H1 (cell line): Measurements from ENCODE around the gene SEMA4C. TPM values are rescaled to one million over a fixed set of nuclear protein-coding genes. Genes with fewer than 3 reads are reported as not detected.

ENCODE experiments used
- CTCF ChIA-PET: fragments of 300-600 bp; sonication (Branson Sonifier 250); formaldehyde crosslinking; loops from one replicate; lab custom pipeline; 2021; ENCODE audit not compliant: partially characterized antibody; lab: Charles Lee
- POLR2A ChIA-PET: fragments of 300-600 bp; sonication (Branson Sonifier 250); formaldehyde crosslinking; loops from one replicate; lab custom pipeline; 2021; ENCODE audit warnings: inconsistent platforms; ENCODE audit not compliant: partially characterized antibody; lab: Charles Lee
- DNase-seq, 2 experiments: peaks; one replicate each; pipeline versions ENCODE4 v3.0.0 to v3.0.0-alpha.2; 2010 to 2022; ENCODE audit warnings: low spot score in 2 of 2, low read depth in 1 of 2, mixed read lengths in 1 of 2
- FAIRE-seq: peaks from 2 replicates; lab custom pipeline; 2011; peaks lifted over from hg19 to GRCh38; lab: Jason Lieb, UNC
- H2AFZ ChIP-seq: 2 replicates; pipeline ENCODE4 v1.8.1; 2012; ENCODE audit warnings: low read length, inconsistent platforms
- H2AK5ac ChIP-seq: 2 replicates; pipeline ENCODE4 v1.6.1; 2013; ENCODE audit warnings: low read depth, low read length
- H2BK120ac ChIP-seq: replicated peaks from 2 replicates; pipeline ENCODE3; 2013; ENCODE audit warnings: low read depth, low read length, inconsistent platforms
- H2BK12ac ChIP-seq: 2 replicates; pipeline ENCODE4 v1.6.1; 2013; ENCODE audit warnings: low read depth, low read length
- H2BK15ac ChIP-seq: 2 replicates; pipeline ENCODE4 v1.6.1; 2013; ENCODE audit warnings: low read length
- H2BK20ac ChIP-seq: 2 replicates; pipeline ENCODE4 v1.6.1; 2013; ENCODE audit warnings: low read length
- H2BK5ac ChIP-seq: 2 replicates; pipeline ENCODE4 v1.6.1; 2013; ENCODE audit warnings: low read depth, low read length
- H3K14ac ChIP-seq: 2 replicates; pipeline ENCODE4 v1.6.1; 2013; ENCODE audit warnings: inconsistent platforms; ENCODE audit not compliant: insufficient read length
- H3K18ac ChIP-seq: 2 replicates; pipeline ENCODE4 v1.6.1; 2013; ENCODE audit warnings: low read length; ENCODE audit errors: extremely low read depth
- H3K23ac ChIP-seq: 2 replicates; pipeline ENCODE4 v1.6.1; 2013; ENCODE audit warnings: inconsistent platforms; ENCODE audit not compliant: insufficient read length
- H3K23me2 ChIP-seq: 2 replicates; pipeline ENCODE4 v1.6.1; 2013; ENCODE audit warnings: low read depth, low read length
- H3K27ac ChIP-seq: 2 replicates; pipeline ENCODE4 v1.6.1; 2011; ENCODE audit warnings: low read depth, low read length, inconsistent platforms
- H3K27me3 ChIP-seq, 4 experiments: replicated peaks in 1 of 4; 1 replicate in 1 of 4; 2 replicates in 3 of 4; pipeline versions ENCODE4 v1.6.1 to v1.8.1; 2011 to 2013; ENCODE audit warnings: low read length in 3 of 4, mild to moderate bottlenecking in 3 of 4, inconsistent platforms in 2 of 4, mixed read lengths in 2 of 4, moderate library complexity in 1 of 4; ENCODE audit not compliant: control insufficient read depth in 3 of 4, insufficient read depth in 3 of 4; ENCODE audit errors: extremely low read depth in 1 of 4
- H3K36me3 ChIP-seq, 4 experiments: 2 replicates each; pipeline versions ENCODE4 v1.6.1 to v1.8.1; 2011 to 2013; ENCODE audit warnings: mild to moderate bottlenecking in 4 of 4, low read length in 3 of 4, moderate library complexity in 2 of 4, control low read depth in 1 of 4, inconsistent platforms in 1 of 4; ENCODE audit not compliant: insufficient read depth in 4 of 4, control insufficient read depth in 2 of 4
- H3K4ac ChIP-seq: replicated peaks from 2 replicates; pipeline ENCODE3; 2013; ENCODE audit warnings: low read length, low read depth, mixed read lengths, inconsistent platforms; ENCODE audit not compliant: insufficient read length
- H3K4me1 ChIP-seq, 4 experiments: replicated peaks in 1 of 4; 1 replicate in 1 of 4; 2 replicates in 3 of 4; pipeline versions ENCODE4 v1.6.1 to v1.8.1; 2011 to 2013; ENCODE audit warnings: low read length in 3 of 4, inconsistent platforms in 2 of 4, mixed read lengths in 1 of 4; ENCODE audit not compliant: insufficient read depth in 4 of 4, control insufficient read depth in 3 of 4
- H3K4me2 ChIP-seq, 2 experiments: 2 replicates each; pipeline versions ENCODE4 v1.6.1 to v1.8.1; 2011 to 2013; ENCODE audit warnings: low read depth in 2 of 2, low read length in 2 of 2, control low read depth in 1 of 2, inconsistent platforms in 1 of 2, mild to moderate bottlenecking in 1 of 2; ENCODE audit not compliant: insufficient read depth in 1 of 2
- H3K4me3 ChIP-seq, 4 experiments: fragments of 200-600, 300-600 bp in 1 of 4; sonication (generic), shearing (Covaris generic), sonication (Bioruptor Twin) in 1 of 4; 2 replicates each; pipeline versions ENCODE4 v1.5.1 to v1.8.1; 2011 to 2016; ENCODE audit warnings: low read length in 4 of 4, low read depth in 3 of 4, control low read depth in 2 of 4, inconsistent platforms in 2 of 4, mild to moderate bottlenecking in 2 of 4, mixed read lengths in 1 of 4, moderate library complexity in 1 of 4; ENCODE audit not compliant: insufficient read depth in 2 of 4; ENCODE audit errors: extremely low read depth in 1 of 4
- H3K56ac ChIP-seq: replicated peaks from 2 replicates; pipeline ENCODE3; 2013; ENCODE audit warnings: low read depth, mild to moderate bottlenecking, mixed read lengths, low read length, inconsistent platforms; ENCODE audit not compliant: insufficient read length
- H3K79me1 ChIP-seq: 2 replicates; pipeline ENCODE4 v1.6.1; 2013; ENCODE audit warnings: low read depth, low read length, control low read depth
- H3K79me2 ChIP-seq, 2 experiments: 2 replicates each; pipeline versions ENCODE4 v1.6.1 to v1.8.1; 2012 to 2013; ENCODE audit warnings: low read length in 2 of 2, mild to moderate bottlenecking in 2 of 2, inconsistent platforms in 1 of 2; ENCODE audit not compliant: insufficient read depth in 2 of 2, control insufficient read depth in 1 of 2
- H3K9ac ChIP-seq, 4 experiments: replicated peaks in 1 of 4; 1 replicate in 1 of 4; 2 replicates in 3 of 4; pipeline versions ENCODE4 v1.6.1 to v1.8.1; 2011 to 2013; ENCODE audit warnings: low read depth in 3 of 4, low read length in 3 of 4, control low read depth in 2 of 4, mild to moderate bottlenecking in 2 of 4, moderate library complexity in 2 of 4, inconsistent platforms in 1 of 4; ENCODE audit errors: extremely low read depth in 1 of 4
- H3K9me3 ChIP-seq, 2 experiments: 2 replicates each; pipeline versions ENCODE4 v1.6.1 to v1.8.1; 2012 to 2013; ENCODE audit warnings: mild to moderate bottlenecking in 2 of 2, moderate library complexity in 2 of 2, control low read depth in 1 of 2, inconsistent platforms in 1 of 2, low read depth in 1 of 2, low read length in 1 of 2, mixed read lengths in 1 of 2; ENCODE audit not compliant: insufficient read depth in 2 of 2
- H4K20me1 ChIP-seq, 2 experiments: replicated peaks in 1 of 2; 2 replicates each; pipeline versions ENCODE3 to v1.8.1; 2011 to 2013; ENCODE audit warnings: inconsistent platforms in 2 of 2, low read length in 2 of 2, mild to moderate bottlenecking in 1 of 2; ENCODE audit not compliant: insufficient read depth in 2 of 2, control insufficient read depth in 1 of 2
- H4K5ac ChIP-seq: 2 replicates; pipeline ENCODE4 v1.6.1; 2013; ENCODE audit warnings: low read length, low read depth, mixed read lengths, inconsistent platforms; ENCODE audit not compliant: insufficient read length
- H4K8ac ChIP-seq: 2 replicates; pipeline ENCODE4 v1.8.0; 2013; ENCODE audit warnings: mild to moderate bottlenecking, moderate library complexity, low read length, inconsistent platforms; ENCODE audit not compliant: insufficient read depth; ENCODE audit errors: extremely low read depth
- H4K91ac ChIP-seq: replicated peaks from 2 replicates; pipeline ENCODE3; 2013; ENCODE audit warnings: low read length, mixed read lengths, inconsistent platforms; ENCODE audit not compliant: insufficient read length
- CEBPB ChIP-seq: IDR thresholded peaks from 2 replicates; pipeline ENCODE4 v1.6.1; 2012; ENCODE audit warnings: low read depth, low read length
- CREB1 ChIP-seq: IDR thresholded peaks from 2 replicates; pipeline ENCODE4 v1.6.1; 2012; ENCODE audit warnings: inconsistent platforms
- CTBP2 ChIP-seq: IDR thresholded peaks from 2 replicates; pipeline ENCODE4 v1.7.0; 2011; ENCODE audit warnings: borderline replicate concordance, mild to moderate bottlenecking, moderate library complexity, mixed read lengths, low read length; ENCODE audit not compliant: insufficient read depth, insufficient read length
- KDM5A ChIP-seq: fragments of 200-600 bp; IDR thresholded peaks from 2 replicates; pipeline ENCODE4 v1.7.1; 2012; ENCODE audit warnings: mild to moderate bottlenecking, low read length, inconsistent platforms, mixed read lengths
- NANOG ChIP-seq: IDR thresholded peaks from 2 replicates; pipeline ENCODE4 v1.6.1; 2011; ENCODE audit warnings: low read length, low read depth, mild to moderate bottlenecking, inconsistent platforms; ENCODE audit not compliant: insufficient read depth, poor library complexity, severe bottlenecking
- NRF1 ChIP-seq: IDR thresholded peaks from 2 replicates; pipeline ENCODE4 v1.6.1; 2011; ENCODE audit warnings: mild to moderate bottlenecking, low read depth, low read length, improper control_type of control experiment
- PHF8 ChIP-seq: fragments of 200-600 bp; sonication (generic); conservative IDR thresholded peaks from 2 replicates; pipeline ENCODE4 v1.7.1; 2012; ENCODE audit warnings: low read depth, mild to moderate bottlenecking, inconsistent platforms, low read length, moderate library complexity
- RFX5 ChIP-seq: IDR thresholded peaks from 2 replicates; pipeline ENCODE4 v1.6.1; 2011; ENCODE audit warnings: low read depth, low read length, improper control_type of control experiment, borderline replicate concordance
- SAP30 ChIP-seq: fragments of 300-600 bp; sonication (generic); IDR thresholded peaks from 2 replicates; pipeline ENCODE4 v1.7.1; 2012; ENCODE audit warnings: low read length, moderate library complexity, mild to moderate bottlenecking, inconsistent platforms; ENCODE audit not compliant: insufficient read depth, insufficient replicate concordance
- SIRT6 ChIP-seq: IDR thresholded peaks from one replicate; pipeline ENCODE4 v1.7.1; 2012; ENCODE audit warnings: low read length, inconsistent platforms
- SP2 ChIP-seq: IDR thresholded peaks from 2 replicates; pipeline ENCODE4 v1.6.1; 2012; ENCODE audit warnings: mild to moderate bottlenecking, low read length, inconsistent platforms
- TAF7 ChIP-seq: optimal IDR thresholded peaks from 2 replicates; pipeline ENCODE3; 2011; ENCODE audit warnings: low read depth, mild to moderate bottlenecking, inconsistent platforms, low read length, moderate library complexity, borderline replicate concordance
- WGBS, 2 experiments: shearing (Covaris generic) in 1 of 2; methylation state at CpG; one replicate each; pipeline versions ENCODE4 v1.1.6 to v1.1.7; 2013 to 2015; ENCODE audit warnings: low lambda C conversion rate in 2 of 2, mixed read lengths in 2 of 2, inconsistent platforms in 1 of 2, low coverage in 1 of 2, missing lambda C conversion rate in 1 of 2; ENCODE audit not compliant: insufficient replicate concordance in 2 of 2, insufficient coverage in 1 of 2, insufficient read length in 1 of 2; ENCODE audit errors: extremely low coverage in 1 of 2, missing lambda C conversion rate in 1 of 2; 5-methylcytosine and 5-hydroxymethylcytosine counted together
- polyA plus RNA-seq, 7 experiments: library from polyadenylated mRNA; depleted of rRNA in 3 of 7; stranded (reverse) in 5 of 7; unstranded in 2 of 7; fragments of >200 nt in 5 of 7; fragments of 200-250 nt in 2 of 7; gene quantifications; 1 replicate in 5 of 7; 2 replicates in 1 of 7; 4 replicates in 1 of 7; pipeline versions ENCODE4 v1.2.1 to v1.2.3, GENCODE V29; 2011 to 2013; ENCODE audit warnings: missing spikeins in 2 of 7, mixed read lengths in 2 of 7
- total RNA-seq: library from RNA; stranded (reverse); fragmentation: NEBNext Ultra II Directional; extraction: Animal tissue kit (Norgen Biotek cat#: 25700); gene quantifications from 2 replicates; pipeline ENCODE4 v1.2.1, GENCODE V29; 2021
- TF ChIP-seq, protein P1 (sequence below): IDR thresholded peaks from 2 replicates; pipeline ENCODE4 v1.6.1; 2012; ENCODE audit warnings: inconsistent platforms

The SEMA4C gene
- total and polyA plus RNA-seq, 2 of the 8 experiments (the other 6 are each of a cell fraction or from before 2014, with no cell fraction given): 47.5 to 67.3 TPM

DNA sequence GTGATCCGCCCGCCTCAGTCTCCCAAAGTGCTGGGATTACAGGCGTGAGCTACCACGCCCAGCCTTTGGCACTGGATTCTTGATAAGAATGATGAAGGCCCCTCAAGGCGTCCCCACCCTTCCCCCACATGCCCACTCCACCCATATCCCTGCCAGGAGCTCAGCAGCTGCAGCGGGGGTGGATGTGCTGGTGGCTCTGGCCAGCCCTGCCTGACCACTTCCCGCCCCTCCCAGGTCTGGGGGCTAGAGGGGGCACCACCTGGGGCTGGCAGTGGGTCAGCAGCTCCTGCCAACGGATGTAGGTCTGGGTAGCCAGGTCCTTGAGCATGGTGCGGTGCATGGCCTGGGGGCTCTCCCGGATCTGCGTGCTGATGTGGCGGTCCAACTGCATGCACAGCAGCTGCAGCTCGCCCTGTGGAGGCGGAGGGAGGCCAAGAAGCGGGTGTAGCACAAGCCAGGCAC is 7.8 kb upstream of the SEMA4C start:
- Histone ChIP-seq H3K18ac (no peak overlapping the region), H3K4me3 (no peak overlapping the region), H3K9ac (no peak overlapping the region), H3K56ac (no peak overlapping the region), H4K20me1 (no peaks in the 10 kb centered on the region), H3K9me3 (no peaks in the 10 kb centered on the region), H3K4me1 (peaks cover 11 to 45% (median 36%) of the 10 kb centered on the region in 4 experiments), H3K14ac (no peak overlapping the region), H2BK12ac (peak overlapping the region; percentile 90; the same call in 1 of the 2 replicates), H2BK120ac (no peak overlapping the region), H3K79me1 (no peaks in the 10 kb centered on the region), H3K4me2 (no peak overlapping the region), H2AK5ac (peak overlapping the region; percentile 16), H2BK5ac (peak overlapping the region; percentile 69; the same call in 1 of the 2 replicates), H4K91ac (no peak overlapping the region), H4K5ac (no peak overlapping the region), H2BK20ac (peak overlapping the region; percentile 80; the same call in 1 of the 2 replicates), H4K8ac (no peak overlapping the region; the same call in 1 of the 2 replicates), H3K23me2 (peaks cover 2% of the 10 kb centered on the region; the same call in 1 of the 2 replicates), H3K23ac (no peak overlapping the region), H3K27ac (no peak overlapping the region), H3K27me3 (no peaks in the 10 kb centered on the region; a peak in 1 of 7 replicates), H2BK15ac (peak overlapping the region; percentile 92), H3K4ac (peak overlapping the region; percentile 49), H3K79me2 (no peaks in the 10 kb centered on the region), H2AFZ (no peak overlapping the region), H3K36me3 (no peaks in the 10 kb centered on the region)
- no peak for DNase-seq
- WGBS, 2 experiments: 85% methylated on average over 15 of the region's 15 CpGs; no CpG with 5 or more reads in 1 of the 2 experiments
- no peak for FAIRE-seq
- CTCF ChIA-PET: interaction anchor here (1.0 to 8.1 kb wide), 6 partner anchors 10 to 83 kb away, joined by 3 to 48 read pairs (median 8); partner anchors contain the start of gene ANKRD39
- POLR2A ChIA-PET: interaction anchor here (1.2 to 2.8 kb wide), 3 partner anchors 9 to 73 kb away, joined by 3 to 9 read pairs (median 5); no protein-coding TSS in a partner anchor
- TF ChIP-seq CEBPB (no peak), KDM5A (no peak), RFX5 (no peak), TAF7 (no peak), SP2 (no peak), NRF1 (no peak), NANOG (no peak), SAP30 (no peak), PHF8 (no peak), CTBP2 (no peak), CREB1 (no peak), SIRT6 (no peak)
- TF ChIP-seq, protein P1, sequence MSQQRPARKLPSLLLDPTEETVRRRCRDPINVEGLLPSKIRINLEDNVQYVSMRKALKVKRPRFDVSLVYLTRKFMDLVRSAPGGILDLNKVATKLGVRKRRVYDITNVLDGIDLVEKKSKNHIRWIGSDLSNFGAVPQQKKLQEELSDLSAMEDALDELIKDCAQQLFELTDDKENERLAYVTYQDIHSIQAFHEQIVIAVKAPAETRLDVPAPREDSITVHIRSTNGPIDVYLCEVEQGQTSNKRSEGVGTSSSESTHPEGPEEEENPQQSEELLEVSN: no peak
